WTC11 (cell line): ENCODE measurements around the gene SORL1. TPM values are rescaled to one million over a fixed set of nuclear protein-coding genes. Genes with fewer than 3 reads are reported as not detected.

Source experiments
- ATAC-seq: fragments of 200-7000 bp; cut with Tn5 transposase; 2 replicates; pipeline ENCODE4 v1.10.0; 2021; ENCODE audit warnings: mild to moderate bottlenecking, moderate library complexity
- CTCF ChIA-PET: fragments of 300-600 bp; sonication (Branson Sonifier 250); formaldehyde crosslinking; loops from one replicate; lab custom pipeline; 2021; ENCODE audit warnings: antibody characterized with exemption; lab: Charles Lee
- POLR2A ChIA-PET: fragments of 350-600 bp; sonication (Branson Sonifier 250); formaldehyde crosslinking; loops from one replicate; lab custom pipeline; 2021; ENCODE audit warnings: antibody characterized with exemption; lab: Charles Lee
- DNase-seq: peaks from one replicate; pipeline ENCODE4 v3.0.0; 2021; ENCODE audit warnings: low spot score
- H3K27ac Mint-ChIP-seq: 2 replicates; pipeline ENCODE4 v1.8.0; 2021; ENCODE audit warnings: mixed read lengths
- H3K27me3 Mint-ChIP-seq: 2 replicates; pipeline ENCODE4 v1.8.0; 2021; ENCODE audit warnings: low read depth, mild to moderate bottlenecking, moderate library complexity, mixed read lengths
- H3K36me3 Mint-ChIP-seq: 2 replicates; pipeline ENCODE4 v1.8.0; 2021; ENCODE audit warnings: mixed read lengths
- H3K4me1 Mint-ChIP-seq: 2 replicates; pipeline ENCODE4 v1.8.0; 2022; ENCODE audit warnings: mixed read lengths
- H3K4me3 Mint-ChIP-seq: 2 replicates; pipeline ENCODE4 v1.8.0; 2021; ENCODE audit warnings: mild to moderate bottlenecking, moderate library complexity, mixed read lengths
- H3K9me3 Mint-ChIP-seq: 2 replicates; pipeline ENCODE4 v1.8.0; 2021; ENCODE audit warnings: mixed read lengths
- CDX4 ChIP-seq: fragments of 250-450 bp; sonication (Bioruptor Pico); IDR thresholded peaks from 2 replicates; pipeline ENCODE4 v1.9.0; 2021; ENCODE audit warnings: moderate library complexity, mild to moderate bottlenecking, inconsistent platforms, borderline replicate concordance
- CTCF ChIP-seq: fragments of 200-600 bp; IDR thresholded peaks from 2 replicates; pipeline ENCODE4 v1.8.0; 2022; ENCODE audit warnings: antibody characterized with exemption
- E2F1 ChIP-seq: sonication (generic); formaldehyde crosslinking; IDR thresholded peaks from 2 replicates; pipeline ENCODE4 v1.8.0; 2022; ENCODE audit warnings: mild to moderate bottlenecking, missing genetic modification reagents
- E2F5 ChIP-seq: sonication (generic); formaldehyde crosslinking; IDR thresholded peaks from 2 replicates; pipeline ENCODE4 v1.8.1; 2022; ENCODE audit warnings: mild to moderate bottlenecking, moderate library complexity, missing genetic modification reagents
- HMGXB4 ChIP-seq: sonication (generic); formaldehyde crosslinking; IDR thresholded peaks from 2 replicates; pipeline ENCODE4 v1.8.1; 2023; ENCODE audit warnings: mild to moderate bottlenecking, moderate library complexity, missing genetic modification reagents
- NR2C2 ChIP-seq: sonication (generic); formaldehyde crosslinking; IDR thresholded peaks from 2 replicates; pipeline ENCODE4 v1.8.0; 2022; ENCODE audit warnings: mild to moderate bottlenecking, missing genetic modification reagents
- PREB ChIP-seq: sonication (generic); formaldehyde crosslinking; IDR thresholded peaks from 2 replicates; pipeline ENCODE4 v1.8.1; 2022; ENCODE audit warnings: mild to moderate bottlenecking, missing genetic modification reagents, moderate library complexity, borderline replicate concordance
- PRRX2 ChIP-seq: fragments of 250-450 bp; sonication (Bioruptor Pico); IDR thresholded peaks from 2 replicates; pipeline ENCODE4 v1.8.0; 2021; ENCODE audit warnings: mild to moderate bottlenecking
- SP1 ChIP-seq: sonication (generic); formaldehyde crosslinking; conservative IDR thresholded peaks from 2 replicates; pipeline ENCODE4 v1.8.1; 2022; ENCODE audit warnings: missing genetic modification reagents
- TCF7 ChIP-seq: sonication (generic); formaldehyde crosslinking; IDR thresholded peaks from 2 replicates; pipeline ENCODE4 v1.8.0; 2022; ENCODE audit warnings: mild to moderate bottlenecking, low read depth, missing genetic modification reagents, moderate library complexity
- USF2 ChIP-seq: sonication (generic); formaldehyde crosslinking; IDR thresholded peaks from 2 replicates; pipeline ENCODE4 v1.8.1; 2023; ENCODE audit warnings: mild to moderate bottlenecking, missing genetic modification reagents, moderate library complexity
- ZNF138 ChIP-seq: sonication (generic); formaldehyde crosslinking; conservative IDR thresholded peaks from 2 replicates; pipeline ENCODE4 v1.8.1; 2022; ENCODE audit warnings: mild to moderate bottlenecking, moderate library complexity, missing genetic modification reagents
- ZNF232 ChIP-seq: sonication (generic); formaldehyde crosslinking; IDR thresholded peaks from 2 replicates; pipeline ENCODE4 v1.8.0; 2022; ENCODE audit warnings: mild to moderate bottlenecking, missing genetic modification reagents
- ZNF263 ChIP-seq: sonication (generic); formaldehyde crosslinking; IDR thresholded peaks from 2 replicates; pipeline ENCODE4 v1.8.1; 2022; ENCODE audit warnings: low read depth, mild to moderate bottlenecking, moderate library complexity, missing genetic modification reagents
- ZNF317 ChIP-seq: sonication (generic); formaldehyde crosslinking; IDR thresholded peaks from 2 replicates; pipeline ENCODE4 v1.8.1; 2023; ENCODE audit warnings: low read depth, mild to moderate bottlenecking, moderate library complexity, missing genetic modification reagents, borderline replicate concordance
- ZNF423 ChIP-seq: fragments of 250-450 bp; sonication (Bioruptor Pico); IDR thresholded peaks from 2 replicates; pipeline ENCODE4 v2.1.2; 2022; ENCODE audit warnings: mild to moderate bottlenecking, moderate library complexity
- ZNF425 ChIP-seq: fragments of 250-450 bp; sonication (Bioruptor Pico); conservative IDR thresholded peaks from 2 replicates; pipeline ENCODE4 v1.9.0; 2021; ENCODE audit warnings: mild to moderate bottlenecking
- ZNF512 ChIP-seq: sonication (generic); formaldehyde crosslinking; IDR thresholded peaks from 2 replicates; pipeline ENCODE4 v1.8.1; 2022; ENCODE audit warnings: missing genetic modification reagents, borderline replicate concordance
- ZSCAN18 ChIP-seq: fragments of 250-450 bp; sonication (Bioruptor Pico); IDR thresholded peaks from 2 replicates; pipeline ENCODE4 v2.1.2; 2022; ENCODE audit warnings: mild to moderate bottlenecking, moderate library complexity
- total RNA-seq: library from RNA; stranded (reverse); gene quantifications from 3 replicates; pipeline ENCODE4 v1.2.3, GENCODE V29; 2021

SORL1 gene
- total RNA-seq, 1 experiment from 2014 or later: 87.1 TPM

GRCh38 chr11:121561240-121561639 lies 109.1 kb downstream of the SORL1 start:
- no peak overlapping the region for H3K4me3 Mint-ChIP-seq
- H3K27me3 Mint-ChIP-seq: no peaks in the 10 kb centered on the region
- TF ChIP-seq CTCF (no peak), ZNF232 (CRISPR knock-in tag) (no peak), ZNF423 (CRISPR knock-in tag) (no peak), E2F5 (CRISPR knock-in tag) (no peak), TCF7 (CRISPR knock-in tag) (no peak), SP1 (CRISPR knock-in tag) (no peak), ZNF263 (CRISPR knock-in tag) (no peak), NR2C2 (no peak), PREB (CRISPR knock-in tag) (no peak), PRRX2 (CRISPR knock-in tag) (no peak), USF2 (no peak), ZNF425 (CRISPR knock-in tag) (no peak), E2F1 (CRISPR knock-in tag) (no peak), ZSCAN18 (CRISPR knock-in tag) (no peak), CDX4 (no peak), ZNF512 (CRISPR knock-in tag) (no peak), ZNF317 (no peak), ZNF138 (CRISPR knock-in tag) (no peak), HMGXB4 (CRISPR knock-in tag) (no peak)
- TF ChIP-seq, all 79 proteins: peak for 0
- POLR2A ChIA-PET: no interaction called here
- H3K4me1 Mint-ChIP-seq: peaks cover 9% of the 10 kb centered on the region
- H3K36me3 Mint-ChIP-seq: peaks cover 50% of the 10 kb centered on the region
- H3K9me3 Mint-ChIP-seq: no peaks in the 10 kb centered on the region
- no peak overlapping the region for H3K27ac Mint-ChIP-seq
- CTCF ChIA-PET: interaction anchor here (0.6 kb wide), 1 partner anchor 30 kb away, joined by 3 read pairs; no protein-coding TSS in a partner anchor
- no peak for DNase-seq
- no peak for ATAC-seq
